22Rv1 (cell line): ENCODE measurements around the gene RNF25.

ENCODE experiments used
- ZFX ChIP-seq: fragments of 450-650 bp; IDR thresholded peaks from 2 replicates; pipeline ENCODE4 v1.6.1; 2017; ENCODE audit warnings: antibody characterized with exemption, borderline replicate concordance
- TF ChIP-seq, protein P1 (sequence below): fragments of 450-650 bp; IDR thresholded peaks from 2 replicates; pipeline ENCODE4 v1.5.1; 2017; ENCODE audit warnings: mild to moderate bottlenecking

DNA sequence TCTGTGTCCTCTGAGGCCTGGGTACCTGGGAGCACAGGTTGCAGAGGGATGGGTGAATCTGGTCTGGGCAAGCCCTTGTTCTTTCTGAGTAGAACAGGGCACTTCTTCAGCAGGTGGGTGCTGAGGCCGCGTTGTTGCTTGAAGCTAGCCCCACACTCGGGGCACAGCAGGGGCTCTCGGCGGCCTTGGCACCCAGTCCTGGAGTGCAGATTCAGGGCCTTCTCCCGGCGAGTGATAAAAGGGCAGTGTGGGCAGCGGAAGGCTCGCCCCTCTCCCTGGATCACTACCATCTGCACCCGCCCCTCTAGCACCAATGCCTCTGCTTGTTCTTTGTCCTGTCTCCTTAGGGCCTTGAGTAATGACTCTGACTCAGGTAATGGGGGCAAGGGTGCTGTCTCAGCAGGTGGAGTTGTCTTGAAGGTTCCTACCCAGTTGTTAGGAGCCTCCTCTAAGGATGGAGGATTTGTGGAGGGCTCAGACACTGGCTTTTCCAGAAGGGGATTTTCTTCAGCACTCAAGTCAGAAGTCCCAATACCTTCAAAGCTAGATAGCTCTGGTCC, 28.0 kb downstream of the RNF25 start:
- TF ChIP-seq, protein P1, sequence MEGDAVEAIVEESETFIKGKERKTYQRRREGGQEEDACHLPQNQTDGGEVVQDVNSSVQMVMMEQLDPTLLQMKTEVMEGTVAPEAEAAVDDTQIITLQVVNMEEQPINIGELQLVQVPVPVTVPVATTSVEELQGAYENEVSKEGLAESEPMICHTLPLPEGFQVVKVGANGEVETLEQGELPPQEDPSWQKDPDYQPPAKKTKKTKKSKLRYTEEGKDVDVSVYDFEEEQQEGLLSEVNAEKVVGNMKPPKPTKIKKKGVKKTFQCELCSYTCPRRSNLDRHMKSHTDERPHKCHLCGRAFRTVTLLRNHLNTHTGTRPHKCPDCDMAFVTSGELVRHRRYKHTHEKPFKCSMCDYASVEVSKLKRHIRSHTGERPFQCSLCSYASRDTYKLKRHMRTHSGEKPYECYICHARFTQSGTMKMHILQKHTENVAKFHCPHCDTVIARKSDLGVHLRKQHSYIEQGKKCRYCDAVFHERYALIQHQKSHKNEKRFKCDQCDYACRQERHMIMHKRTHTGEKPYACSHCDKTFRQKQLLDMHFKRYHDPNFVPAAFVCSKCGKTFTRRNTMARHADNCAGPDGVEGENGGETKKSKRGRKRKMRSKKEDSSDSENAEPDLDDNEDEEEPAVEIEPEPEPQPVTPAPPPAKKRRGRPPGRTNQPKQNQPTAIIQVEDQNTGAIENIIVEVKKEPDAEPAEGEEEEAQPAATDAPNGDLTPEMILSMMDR: no peak
- no peak for TF ChIP-seq ZFX
